K562 (cell line): ENCODE results near the gene SHISAL2A. TPM values are rescaled to one million over a fixed set of nuclear protein-coding genes. Genes with fewer than 3 reads are reported as not detected.

Source experiments
- ARNT ChIP-seq, 2 experiments: fragments of 450-650 bp; IDR thresholded peaks; 2 replicates each; pipeline ENCODE4 v1.6.1; 2016; ENCODE audit warnings: mild to moderate bottlenecking in 1 of 2
- BCOR ChIP-seq: fragments of 450-650 bp; IDR thresholded peaks from 2 replicates; pipeline ENCODE4 v1.6.1; 2016
- BRD9 ChIP-seq: fragments of 450-650 bp; IDR thresholded peaks from 2 replicates; pipeline ENCODE4 v1.6.1; 2018; ENCODE audit warnings: low read depth; ENCODE audit not compliant: partially characterized antibody
- GTF2B ChIP-seq: IDR thresholded peaks from 2 replicates; pipeline ENCODE4 v1.6.1; 2011; ENCODE audit not compliant: insufficient read length; ENCODE audit errors: extremely low read depth
- MEF2D ChIP-seq: conservative IDR thresholded peaks from 2 replicates; pipeline ENCODE4 v1.6.1; 2016; ENCODE audit warnings: low read depth, missing genetic modification characterization, missing compliant biosample characterization
- NFE2 ChIP-seq: IDR thresholded peaks from 2 replicates; pipeline ENCODE4 v1.6.1; 2014; ENCODE audit warnings: antibody characterized with exemption, low read depth
- NFIC ChIP-seq: fragments of 450-650 bp; IDR thresholded peaks from 2 replicates; pipeline ENCODE4 v1.6.1; 2017; ENCODE audit warnings: mild to moderate bottlenecking, inconsistent platforms
- PKNOX1 ChIP-seq: fragments of 450-650 bp; IDR thresholded peaks from 2 replicates; pipeline ENCODE4 v1.6.1; 2016
- PML ChIP-seq: IDR thresholded peaks from 2 replicates; pipeline ENCODE4 v1.6.1; 2012; ENCODE audit warnings: low read length, inconsistent platforms
- RBBP5 ChIP-seq: fragments of 200-600 bp; sonication (generic); IDR thresholded peaks from 2 replicates; pipeline ENCODE4 v1.6.1; 2012; ENCODE audit warnings: borderline replicate concordance, mild to moderate bottlenecking, low read length, control low read depth, inconsistent platforms; ENCODE audit not compliant: insufficient read depth, poor library complexity, severe bottlenecking
- SMAD4 ChIP-seq: fragments of 250-450 bp; sonication (Bioruptor Pico); conservative IDR thresholded peaks from 2 replicates; pipeline ENCODE4 v1.8.0; 2021; ENCODE audit warnings: inconsistent platforms, mild to moderate bottlenecking, moderate library complexity
- SMARCE1 ChIP-seq: fragments of 450-650 bp; IDR thresholded peaks from 2 replicates; pipeline ENCODE4 v1.7.1; 2016; ENCODE audit warnings: mild to moderate bottlenecking
- STAT5A ChIP-seq: IDR thresholded peaks from 2 replicates; pipeline ENCODE4 v1.6.1; 2012; ENCODE audit warnings: low read length, inconsistent platforms, borderline replicate concordance
- ZMIZ1 ChIP-seq, 2 experiments: fragments of 150-350 bp in 1 of 2; IDR thresholded peaks; 2 replicates each; pipeline ENCODE4 v1.6.1; 2012 to 2016; ENCODE audit warnings: low read depth in 2 of 2, low read length in 2 of 2, mild to moderate bottlenecking in 1 of 2, moderate library complexity in 1 of 2
- ZNF592 ChIP-seq: fragments of 450-650 bp; IDR thresholded peaks from 2 replicates; pipeline ENCODE4 v1.6.1; 2017; ENCODE audit warnings: antibody characterized with exemption, mild to moderate bottlenecking
- ZNF740 ChIP-seq, 3 experiments: fragments of 200-800 bp in 1 of 3; sonication (Bioruptor generic) in 1 of 3; sonication (generic) in 1 of 3; formaldehyde crosslinking in 1 of 3; IDR thresholded peaks; 2 replicates each; pipeline versions ENCODE4 v1.6.1 to v1.8.0; 2016 to 2022; ENCODE audit warnings: mild to moderate bottlenecking in 2 of 3, missing compliant biosample characterization in 2 of 3, missing genetic modification characterization in 2 of 3, missing genetic modification reagents in 1 of 3
- ZSCAN32 ChIP-seq: fragments of 450-650 bp; formaldehyde crosslinking; IDR thresholded peaks from 2 replicates; pipeline ENCODE4 v1.4.0; 2020; ENCODE audit warnings: mild to moderate bottlenecking, moderate library complexity
- polyA plus RNA-seq, 8 experiments: library from polyadenylated mRNA; depleted of rRNA in 4 of 8; stranded (reverse) in 5 of 8; unstranded in 3 of 8; fragments of >200 nt; fragmentation: Nextera tagmentation in 2 of 8; fragmentation: Illumina TruSeq in 1 of 8; extraction: Ambion mirVana in 2 of 8; extraction: Trizol in 1 of 8; gene quantifications; 2 replicates each; pipeline versions ENCODE4 v1.2.1 to v1.2.3, GENCODE V29; 2011 to 2014; ENCODE audit warnings: inconsistent platforms in 1 of 8, missing spikeins in 1 of 8
- total RNA-seq, 7 experiments: library from RNA; depleted of rRNA in 6 of 7; stranded (reverse); fragments of >200 nt in 6 of 7; fragmentation: Illumina TruSeq in 2 of 7; extraction: Trizol in 2 of 7; gene quantifications; 2 replicates each; pipeline versions ENCODE4 v1.2.1 to v1.2.3, GENCODE V29; 2011 to 2021; ENCODE audit warnings: low replicate concordance in 1 of 7

SHISAL2A gene
- total and polyA plus RNA-seq, 9 of the 15 experiments (the other 6 are each of a cell fraction or from before 2014, with no cell fraction given) = 0.11 TPM; not detected in 8

GRCh38 chr1:52613636-52614373 lies 19.2 kb upstream of the SHISAL2A start (continued):
- TF ChIP-seq ZNF592 = peak; percentile 61
- TF ChIP-seq ZMIZ1 (IDR thresholded peaks at IDR 0.05; ENCODE audit: low read depth in 2 of 2, low read length in 2 of 2) = peak in 1 of 2 experiments; percentile 75; a peak in 2 of 4 replicates
- TF ChIP-seq NFIC = peak; percentile 91
- peak; percentile 44; the same call in 1 of the 2 replicates for TF ChIP-seq BCOR
- peak; percentile 81 for TF ChIP-seq STAT5A
- no peak for TF ChIP-seq GTF2B
- TF ChIP-seq RBBP5 = no peak
- TF ChIP-seq PKNOX1 = peak; percentile 91
- TF ChIP-seq PML = peak; percentile 83
- no peak for TF ChIP-seq ZNF740 (CRISPR knock-in tag; IDR thresholded peaks at IDR 0.05)
- no peak for TF ChIP-seq ZNF740 (tag; IDR thresholded peaks at IDR 0.05)
- peak; percentile 94 for TF ChIP-seq SMARCE1
- TF ChIP-seq ARNT (IDR thresholded peaks at IDR 0.05) = peak; percentile 70 to 83; a peak in 2 of 4 replicates
- no peak for TF ChIP-seq MEF2D (tag)
- peak; percentile 27 for TF ChIP-seq BRD9
- TF ChIP-seq ZSCAN32 = no peak
- TF ChIP-seq SMAD4 (CRISPR knock-in tag) = peak; percentile 37; the same call in 1 of the 2 replicates
- TF ChIP-seq NFE2 = peak; percentile 45
